ENCODE data around the gene DCST1. TPM values are rescaled to one million over a fixed set of nuclear protein-coding genes. Genes with fewer than 3 reads are reported as not detected.

DCST1 gene
- total RNA-seq, 4 donors from 2014 or later = 0.42 TPM; not detected in 3

- no peak for DNase-seq (ENCODE audit: extremely low spot score)
- H3K27ac ChIP-seq (replicated peaks in 1 of 4) = no peak overlapping the region
- H3K4me1 ChIP-seq = peaks cover 4 to 13% (median 11%) of the 10 kb centered on the region in 4 donors
- intact Hi-C loops (cut with DNase I) = no loop called here
- no peaks in the 10 kb centered on the region for H3K9me3 ChIP-seq
- TF ChIP-seq EP300 (IDR thresholded peaks at IDR 0.05) (no peak), CTCF (IDR thresholded peaks at IDR 0.05) (no peak), POLR2A (IDR thresholded peaks at IDR 0.05; ENCODE audit: low read depth) (no peak), POLR2AphosphoS5 (IDR thresholded peaks at IDR 0.05) (no peak)
- no peaks in the 10 kb centered on the region for H3K27me3 ChIP-seq
- H3K36me3 ChIP-seq = no peaks in the 10 kb centered on the region
- H3K4me3 ChIP-seq = no peak overlapping the region
- WGBS = 89% methylated on average over 1 of the region's 3 CpGs
Measured at GRCh38 chr1:155037043-155037442, 3.4 kb downstream of the DCST1 start.

GRCh38 chr1:155037851-155038441 is 4.3 kb downstream of the DCST1 start:
- WGBS = 90% methylated on average over 6 of the region's 6 CpGs
- no peaks in the 10 kb centered on the region for H3K27me3 ChIP-seq
- no peak overlapping the region for H3K4me3 ChIP-seq
- peaks cover 4 to 13% (median 11%) of the 10 kb centered on the region in 4 donors for H3K4me1 ChIP-seq
- DNase-seq (ENCODE audit: extremely low spot score) = no peak
- TF ChIP-seq POLR2AphosphoS5 (IDR thresholded peaks at IDR 0.05) = no peak
- TF ChIP-seq EP300 (IDR thresholded peaks at IDR 0.05) = no peak
- no peak for TF ChIP-seq POLR2A (IDR thresholded peaks at IDR 0.05; ENCODE audit: low read depth)
- TF ChIP-seq CTCF (IDR thresholded peaks at IDR 0.05) = no peak
- intact Hi-C loops (cut with DNase I) = no loop called here
- no peaks in the 10 kb centered on the region for H3K36me3 ChIP-seq
- H3K9me3 ChIP-seq = no peaks in the 10 kb centered on the region
- no peak overlapping the region for H3K27ac ChIP-seq (replicated peaks in 1 of 4)

- 31% methylated on average over 8 of the region's 8 CpGs for WGBS
- H3K27ac ChIP-seq (replicated peaks in 1 of 4) = no peak overlapping the region
Measured at GRCh38 chr1:155038602-155039307, 5.1 kb downstream of the DCST1 start.

GRCh38 chr1:155039308-155039669 is 5.7 kb downstream of the DCST1 start:
- no peaks in the 10 kb centered on the region for H3K9me3 ChIP-seq
- DNase-seq (ENCODE audit: extremely low spot score) = no peak
- no peak for TF ChIP-seq POLR2A (IDR thresholded peaks at IDR 0.05; ENCODE audit: low read depth)
- no peak for TF ChIP-seq CTCF (IDR thresholded peaks at IDR 0.05)
- no peak for TF ChIP-seq EP300 (IDR thresholded peaks at IDR 0.05)
- no peak for TF ChIP-seq POLR2AphosphoS5 (IDR thresholded peaks at IDR 0.05)
- H3K36me3 ChIP-seq = no peaks in the 10 kb centered on the region
- H3K27me3 ChIP-seq = no peaks in the 10 kb centered on the region
- intact Hi-C loops (cut with DNase I) = no loop called here
- WGBS = 67% methylated on average over 2 of the region's 4 CpGs
- no peak overlapping the region for H3K4me3 ChIP-seq
- peaks cover 4 to 13% (median 11%) of the 10 kb centered on the region in 4 donors for H3K4me1 ChIP-seq
- H3K27ac ChIP-seq (replicated peaks in 1 of 4) = no peak overlapping the region

More at GRCh38 chr1:155038602-155039307, 5.1 kb downstream of the DCST1 start:
- DNase-seq (ENCODE audit: extremely low spot score) = no peak
- Histone ChIP-seq H3K4me1 (peaks cover 4 to 13% (median 11%) of the 10 kb centered on the region in 4 donors), H3K9me3 (no peaks in the 10 kb centered on the region), H3K4me3 (no peak overlapping the region), H3K36me3 (no peaks in the 10 kb centered on the region), H3K27me3 (no peaks in the 10 kb centered on the region)
- intact Hi-C loops (cut with DNase I) = no loop called here
- no peak for TF ChIP-seq POLR2AphosphoS5 (IDR thresholded peaks at IDR 0.05)
- no peak for TF ChIP-seq POLR2A (IDR thresholded peaks at IDR 0.05; ENCODE audit: low read depth)
- TF ChIP-seq EP300 (IDR thresholded peaks at IDR 0.05) = no peak
- no peak for TF ChIP-seq CTCF (IDR thresholded peaks at IDR 0.05)

Data from esophagus muscularis mucosa (tissue), 4 donors.